ENCODE measurements around the gene HECTD4.

GRCh38 chr12:112153893-112154219 is 228.4 kb downstream of the HECTD4 start:
- TF ChIP-seq CTCF (conservative IDR thresholded peaks at IDR 0.05) (no peak), ZFX (IDR thresholded peaks at IDR 0.05) (no peak)
